ENCODE measurements around the gene WDR49. TPM values are rescaled to one million over a fixed set of nuclear protein-coding genes. Genes with fewer than 3 reads are reported as not detected.

The WDR49 gene
- not detected in 2 replicates for total RNA-seq

GRCh38 chr3:167653760-167654159, at the start of gene WDR49:
WDR49 (minus strand) TSS chr3:167653942; CDS start chr3:167653425, 517 bp downstream.

GRCh38 chr3:167473863-167474262, 179.9 kb downstream of the WDR49 start, which contains the start of gene SERPINI2:
SERPINI2 (minus strand) TSS chr3:167474042; CDS start chr3:167471834, 2,208 bp downstream.

Other genes starting within 250 kb of the WDR49 start
- not detected in 2 replicates for gene SERPINI2, start 179.9 kb downstream of the WDR49 start, total RNA-seq
- gene PDCD10, start 81.0 kb upstream of the WDR49 start, total RNA-seq: 43.5 and 50.2 TPM in 2 replicates
- gene SERPINI1, start 81.8 kb upstream of the WDR49 start, total RNA-seq: 0.89 and 0.98 TPM in 2 replicates